Mononuclear cell (primary cell): Measurements from ENCODE around the gene TRIM24. TPM values are rescaled to one million over a fixed set of nuclear protein-coding genes. Genes with fewer than 3 reads are reported as not detected.

Experiments used
- H3K27me3 ChIP-seq: 2 replicates; pipeline ENCODE4 v1.6.0; 2011; ENCODE audit warnings: low read length, control low read depth; ENCODE audit not compliant: insufficient read depth
- H3K4me1 ChIP-seq: 2 replicates; pipeline ENCODE4 v1.5.1; 2011; ENCODE audit warnings: mild to moderate bottlenecking, low read length, control low read depth; ENCODE audit not compliant: insufficient read depth
- H3K4me3 ChIP-seq: 2 replicates; pipeline ENCODE4 v1.5.1; 2011; ENCODE audit warnings: mild to moderate bottlenecking, low read length, moderate library complexity
- H3K9me3 ChIP-seq: 2 replicates; pipeline ENCODE4 v1.5.1; 2011; ENCODE audit warnings: low read depth, mild to moderate bottlenecking, control low read depth, low read length
- total RNA-seq: library from RNA; depleted of rRNA; stranded (reverse); fragments of >200 nt; gene quantifications from one replicate; pipeline ENCODE4 v1.2.3, GENCODE V29; 2012

The TRIM24 gene
- total RNA-seq, 1 donor, result 10.7 TPM

DNA sequence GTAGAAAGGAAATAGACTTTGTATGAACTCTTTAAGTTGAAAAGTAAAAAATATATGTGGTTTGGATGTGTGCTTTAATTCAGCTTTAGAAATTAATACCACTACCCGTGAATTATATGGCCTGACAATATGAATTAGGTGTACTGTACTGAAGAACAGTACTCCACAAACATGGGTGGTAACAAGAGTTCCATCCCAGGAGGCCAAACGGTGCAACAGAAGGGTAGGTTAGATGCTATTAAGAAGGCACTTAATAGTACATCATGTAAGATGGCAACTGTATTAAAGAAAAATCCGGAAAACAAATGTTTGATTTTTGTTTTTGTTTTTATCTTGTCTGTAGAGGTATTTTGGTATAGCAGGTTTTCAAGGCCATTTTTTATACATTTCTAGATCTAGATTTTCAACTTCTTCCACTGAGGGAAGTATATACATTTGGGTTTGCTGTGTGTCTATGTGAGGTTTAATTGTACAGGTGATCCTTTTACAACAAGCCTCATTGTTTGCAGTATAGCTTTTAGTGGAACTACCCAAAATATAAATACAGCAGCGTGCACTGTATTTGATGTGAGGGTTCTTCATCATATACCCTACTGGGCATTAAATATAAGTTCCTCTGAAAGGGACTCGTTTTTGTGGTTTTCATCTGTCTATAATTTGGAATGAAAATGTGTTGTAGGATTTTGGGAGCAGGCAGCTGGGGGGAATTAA lies 125.4 kb downstream of the TRIM24 start:
- no peaks in the 10 kb centered on the region for H3K9me3 ChIP-seq
- H3K4me1 ChIP-seq, result no peaks in the 10 kb centered on the region
- H3K27me3 ChIP-seq, result no peaks in the 10 kb centered on the region
- H3K4me3 ChIP-seq, result no peak overlapping the region

DNA sequence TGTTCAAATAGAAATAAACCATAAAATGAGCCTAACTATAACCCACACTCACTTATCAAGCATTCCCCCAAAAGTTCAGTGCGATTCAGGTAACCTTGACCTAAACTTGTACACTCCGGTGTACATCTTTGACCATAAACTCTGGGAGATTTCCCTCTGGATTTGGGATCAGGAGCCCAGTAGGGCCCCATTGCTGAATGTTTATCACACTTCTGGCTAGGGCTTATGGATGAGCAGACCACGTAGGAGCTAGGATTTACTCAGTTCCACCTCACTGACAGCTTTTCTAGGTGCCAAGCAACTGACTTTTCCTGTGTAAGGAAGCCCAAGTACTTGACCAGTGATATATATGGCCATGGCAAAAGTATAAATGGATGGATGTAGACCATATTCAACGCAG lies 127.4 kb downstream of the TRIM24 start:
- H3K4me3 ChIP-seq, result no peak overlapping the region

DNA sequence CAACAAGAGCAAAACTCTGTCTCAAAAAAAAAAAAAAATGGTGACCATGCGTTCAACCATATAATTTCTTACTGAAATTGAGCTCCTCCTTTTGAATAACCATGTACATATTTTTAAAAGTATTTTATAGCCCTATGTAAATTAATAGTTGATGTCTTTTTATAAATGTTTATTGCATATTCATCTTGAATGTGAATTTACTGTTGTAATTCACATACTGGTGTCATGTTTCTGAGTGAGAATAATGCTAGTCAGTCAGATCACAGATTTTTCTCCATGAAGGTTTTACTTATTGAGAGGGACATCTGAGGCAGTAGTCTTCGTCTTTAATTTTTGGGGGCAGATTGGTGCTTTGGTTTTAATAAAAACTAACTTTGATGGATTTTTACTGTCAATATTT lies 128.9 kb downstream of the TRIM24 start:
- no peaks in the 10 kb centered on the region for H3K27me3 ChIP-seq
- H3K9me3 ChIP-seq, result no peaks in the 10 kb centered on the region
- no peaks in the 10 kb centered on the region for H3K4me1 ChIP-seq
- no peak overlapping the region for H3K4me3 ChIP-seq

More for the DNA sequence above, 127.4 kb downstream of the TRIM24 start:
- Histone ChIP-seq H3K9me3 (no peaks in the 10 kb centered on the region), H3K27me3 (no peaks in the 10 kb centered on the region), H3K4me1 (no peaks in the 10 kb centered on the region)

DNA sequence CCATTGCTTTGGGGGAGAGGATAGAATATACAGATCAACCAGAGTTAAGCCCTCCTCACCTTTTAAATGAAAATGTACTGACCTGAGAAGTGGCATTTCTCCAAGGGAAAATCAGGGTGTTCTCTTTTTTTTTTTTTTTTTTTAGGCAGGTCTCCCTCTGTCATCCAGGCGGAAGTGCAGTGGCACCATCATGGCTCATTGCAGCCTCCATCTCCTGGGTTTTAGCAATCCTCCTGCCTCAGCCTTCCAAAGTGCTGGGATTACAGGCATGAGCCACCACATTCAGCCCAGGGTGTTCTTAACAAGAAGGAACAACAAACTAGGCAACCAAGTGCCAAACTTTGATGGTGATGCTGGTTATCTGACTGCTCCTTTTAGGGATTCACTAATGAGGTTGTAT lies 130.1 kb downstream of the TRIM24 start:
- Histone ChIP-seq H3K27me3 (no peaks in the 10 kb centered on the region), H3K4me3 (no peak overlapping the region), H3K4me1 (no peaks in the 10 kb centered on the region), H3K9me3 (no peaks in the 10 kb centered on the region)

DNA sequence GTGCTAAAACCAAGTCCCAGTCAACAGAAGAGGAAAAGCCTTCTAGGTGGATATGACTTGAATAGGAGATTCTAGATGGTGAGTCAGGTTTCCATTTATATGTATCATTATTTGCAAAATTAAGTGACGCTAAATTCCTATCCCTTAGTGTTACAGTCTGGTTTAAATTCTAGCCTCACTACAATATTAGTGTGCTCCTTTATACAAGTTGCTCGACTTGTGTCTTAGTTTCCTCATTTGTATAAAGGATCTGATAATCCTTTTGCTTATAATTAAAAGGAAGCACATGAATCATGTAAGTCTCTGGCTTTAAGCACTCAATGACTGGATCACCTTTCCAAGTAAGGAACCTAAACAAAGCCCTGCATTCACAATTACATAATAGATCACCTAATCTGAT lies 135.4 kb downstream of the TRIM24 start:
- Histone ChIP-seq H3K4me1 (no peaks in the 10 kb centered on the region), H3K27me3 (no peaks in the 10 kb centered on the region), H3K4me3 (no peak overlapping the region), H3K9me3 (no peaks in the 10 kb centered on the region)

DNA sequence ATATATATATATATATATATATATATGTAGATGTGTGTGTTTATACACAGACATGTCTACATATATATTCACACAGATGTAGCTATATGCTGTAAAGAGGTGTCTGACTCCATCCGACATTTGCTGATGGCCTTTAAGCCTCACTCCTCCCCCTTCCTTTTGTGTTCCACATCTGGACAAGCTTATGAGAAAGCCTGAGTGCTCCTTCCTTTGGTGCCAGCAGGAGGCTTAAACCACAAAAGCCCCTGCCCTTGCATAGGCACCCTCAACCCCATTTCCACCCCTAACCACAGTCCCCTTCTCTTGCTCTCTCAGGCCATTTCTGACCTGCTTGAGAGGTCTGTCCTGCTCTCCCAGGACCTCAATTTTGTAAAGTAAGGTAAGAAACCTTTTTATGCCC lies 142.4 kb downstream of the TRIM24 start:
- Histone ChIP-seq H3K4me3 (no peak overlapping the region), H3K4me1 (no peaks in the 10 kb centered on the region)

DNA sequence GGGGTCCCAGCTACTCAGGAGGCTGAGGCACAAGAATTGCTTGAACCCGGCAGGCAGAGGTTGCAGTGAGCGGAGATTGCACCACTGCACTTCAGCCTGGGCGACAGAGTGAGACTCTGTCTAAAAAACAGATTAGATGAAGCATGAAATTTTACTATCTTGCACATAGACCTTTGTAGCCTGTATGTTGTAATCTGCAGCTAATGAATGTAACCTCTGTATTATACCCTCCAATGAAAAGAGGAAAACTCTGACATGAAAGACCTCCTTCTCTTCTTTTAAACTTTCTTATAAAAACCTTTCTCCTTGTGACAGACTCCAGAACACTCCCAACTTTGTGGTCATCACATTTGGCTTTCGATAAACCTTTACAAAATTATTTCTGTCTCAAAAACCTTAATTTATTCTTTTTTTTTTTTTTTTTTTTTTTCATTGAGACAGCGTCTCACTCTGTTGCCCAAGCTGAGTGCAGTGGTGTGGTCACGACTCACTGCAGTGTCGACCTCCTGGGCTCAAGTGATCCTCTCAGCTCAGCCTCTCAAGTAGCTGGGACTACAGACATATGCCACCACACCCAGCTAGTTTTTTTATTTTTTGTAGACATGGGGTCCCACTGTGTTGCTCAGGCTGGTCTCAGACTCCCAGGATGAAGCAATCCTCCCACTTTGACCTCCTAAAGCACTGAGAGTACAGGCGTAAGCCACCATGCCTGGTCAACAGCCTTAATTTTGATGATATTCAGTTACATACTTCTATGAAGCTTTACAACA lies 143.7 kb downstream of the TRIM24 start:
- Histone ChIP-seq H3K4me3 (no peak overlapping the region), H3K9me3 (no peaks in the 10 kb centered on the region), H3K27me3 (no peaks in the 10 kb centered on the region), H3K4me1 (no peaks in the 10 kb centered on the region)

More for the DNA sequence above, 142.4 kb downstream of the TRIM24 start:
- Histone ChIP-seq H3K9me3 (no peaks in the 10 kb centered on the region), H3K27me3 (no peaks in the 10 kb centered on the region)

DNA sequence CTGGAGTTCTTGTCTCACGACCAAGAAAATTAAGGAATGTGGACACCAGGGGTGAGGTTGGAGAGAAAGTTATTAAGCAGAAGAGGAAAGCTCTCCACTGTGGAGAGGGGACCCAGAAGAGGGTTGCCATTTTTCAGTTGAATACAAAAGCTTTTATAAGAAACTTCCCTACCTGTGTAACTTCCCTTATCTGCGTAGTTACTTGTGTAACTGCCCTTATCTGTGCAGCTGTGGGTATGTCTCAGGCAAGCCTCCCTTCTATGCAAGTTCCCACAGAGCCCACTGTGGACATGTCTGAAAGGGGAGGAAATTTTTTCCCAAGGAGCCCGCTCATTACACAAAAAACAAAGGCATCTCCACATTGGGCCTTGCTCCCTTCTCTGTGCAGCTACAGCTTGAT lies 146.2 kb downstream of the TRIM24 start:
- Histone ChIP-seq H3K9me3 (no peaks in the 10 kb centered on the region), H3K4me1 (no peaks in the 10 kb centered on the region), H3K27me3 (no peaks in the 10 kb centered on the region), H3K4me3 (no peak overlapping the region)

DNA sequence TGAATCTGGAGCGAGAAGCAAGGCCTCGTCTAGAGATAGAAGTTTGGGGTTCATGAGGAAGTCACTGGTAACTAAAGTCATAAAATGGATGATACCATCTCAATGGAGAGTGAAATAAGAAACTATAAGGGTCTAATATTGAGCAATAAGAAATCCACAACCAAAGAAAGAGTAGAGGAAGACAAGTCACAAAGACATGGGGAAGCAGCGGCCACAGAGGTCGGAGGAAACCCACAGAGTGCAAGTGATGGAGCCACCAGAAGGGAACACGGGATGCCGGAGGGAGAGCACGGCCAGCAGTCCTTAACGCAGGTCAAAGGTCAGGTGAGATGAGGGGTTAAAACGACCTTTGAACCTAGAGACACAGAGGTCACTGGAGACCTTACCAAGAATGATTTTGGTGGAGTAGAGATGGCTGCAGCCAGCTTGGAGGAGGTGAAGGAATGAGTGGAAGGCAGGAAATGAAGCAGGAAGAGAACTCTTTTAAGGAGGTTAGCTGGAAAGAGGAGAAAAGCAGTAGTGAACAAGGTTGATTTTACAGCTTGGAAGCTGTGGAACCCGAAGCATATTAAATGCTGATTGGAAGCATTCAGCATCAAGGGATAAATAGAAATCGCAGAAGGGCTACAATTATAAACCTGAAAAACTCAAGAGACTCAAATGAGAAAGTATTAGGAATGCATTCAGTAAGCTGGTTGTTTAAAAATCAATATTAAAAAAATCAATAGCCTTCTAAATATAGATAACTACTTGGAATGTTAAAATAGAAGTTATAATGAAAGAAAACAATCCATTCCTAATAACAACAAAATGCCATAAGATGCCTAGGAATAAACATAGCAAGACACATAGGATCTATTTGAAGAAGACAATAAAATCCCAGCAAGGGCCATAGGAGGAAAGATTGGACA lies 147.4 kb downstream of the TRIM24 start:
- H3K4me3 ChIP-seq, result no peak overlapping the region
- no peaks in the 10 kb centered on the region for H3K27me3 ChIP-seq
- no peaks in the 10 kb centered on the region for H3K4me1 ChIP-seq
- H3K9me3 ChIP-seq, result no peaks in the 10 kb centered on the region

DNA sequence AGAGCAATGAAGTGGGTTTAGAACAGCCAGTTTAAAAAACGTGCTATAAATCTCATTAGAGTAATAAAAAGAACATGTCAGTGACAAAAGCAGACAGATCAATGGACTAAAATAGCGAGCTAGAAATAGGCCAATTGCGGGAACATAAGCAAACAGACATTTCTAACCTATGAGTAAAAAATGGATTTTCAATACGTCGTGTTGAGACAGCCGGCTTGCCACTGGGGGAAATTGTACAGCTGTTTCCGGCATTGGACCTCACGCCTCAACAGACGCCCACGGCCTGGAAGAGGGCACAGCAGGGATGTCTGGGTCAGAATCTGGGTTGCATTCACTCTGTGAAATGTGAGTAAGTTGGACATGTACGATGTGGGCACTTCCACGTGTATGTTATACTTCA lies 148.2 kb downstream of the TRIM24 start:
- no peaks in the 10 kb centered on the region for H3K27me3 ChIP-seq
- no peaks in the 10 kb centered on the region for H3K4me1 ChIP-seq
- no peaks in the 10 kb centered on the region for H3K9me3 ChIP-seq
- H3K4me3 ChIP-seq, result no peak overlapping the region

DNA sequence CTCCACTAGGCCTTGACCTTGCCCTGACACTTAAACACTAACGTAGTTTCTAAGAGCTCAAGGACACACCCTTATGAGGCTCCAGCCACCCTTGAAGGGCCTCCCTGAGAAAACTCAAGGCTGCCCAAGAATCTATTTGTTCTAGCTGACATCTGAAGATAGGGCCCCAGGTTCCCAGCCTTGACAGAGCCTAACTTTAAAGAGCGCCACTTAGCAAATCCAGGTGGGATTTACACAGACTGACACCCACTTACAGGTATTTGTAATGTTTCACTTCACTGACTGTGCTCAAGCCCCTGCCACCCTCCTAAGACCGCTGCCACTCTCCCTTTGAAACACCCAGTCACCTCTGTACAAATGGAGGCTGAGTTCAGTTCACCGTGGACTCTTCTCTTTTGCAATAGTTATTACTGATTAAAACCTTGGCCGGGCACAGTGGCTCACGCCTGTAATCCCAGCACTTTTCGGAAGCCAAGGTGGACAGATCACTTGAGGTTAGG lies 150.7 kb downstream of the TRIM24 start:
- Histone ChIP-seq H3K4me1 (no peaks in the 10 kb centered on the region), H3K27me3 (no peaks in the 10 kb centered on the region), H3K9me3 (no peaks in the 10 kb centered on the region), H3K4me3 (no peak overlapping the region)

DNA sequence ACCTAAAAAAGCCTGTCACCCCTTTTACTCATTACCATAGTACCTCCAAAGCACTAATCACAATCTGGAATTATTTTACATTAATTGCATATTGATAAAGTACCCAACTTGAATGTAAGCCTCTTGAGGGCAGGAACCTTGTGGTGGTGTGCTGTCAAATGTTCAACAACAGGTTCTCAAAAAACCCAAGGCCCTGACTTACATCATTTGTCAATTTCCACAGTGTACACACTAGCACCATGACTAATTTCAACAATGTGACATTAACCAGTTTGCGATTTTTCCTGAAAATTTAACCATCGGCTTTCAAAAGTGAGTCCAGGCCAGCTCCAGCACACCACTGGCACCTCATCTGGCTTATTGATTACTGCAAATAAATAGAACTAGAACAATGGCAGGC lies 153.6 kb downstream of the TRIM24 start:
- Histone ChIP-seq H3K4me3 (no peak overlapping the region), H3K4me1 (no peaks in the 10 kb centered on the region)

DNA sequence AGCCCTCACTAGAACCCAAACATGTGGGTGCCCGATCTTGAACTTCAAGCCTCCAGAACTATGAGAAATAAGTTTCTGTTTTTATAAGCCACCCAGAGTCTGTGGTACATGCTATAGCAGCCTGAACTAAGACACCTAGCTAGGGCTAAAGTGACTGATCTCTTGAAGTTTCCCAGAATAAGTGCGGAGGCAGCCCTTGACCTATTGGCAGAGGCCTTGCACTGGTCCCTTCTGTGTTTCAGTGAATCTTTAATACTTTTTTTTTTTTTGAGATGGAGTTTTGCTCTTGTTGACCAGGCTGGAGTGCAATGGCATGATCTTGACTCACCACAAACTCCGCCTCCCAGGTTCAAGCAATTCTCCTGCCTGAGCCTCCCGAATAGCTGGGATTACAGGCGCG lies 156.0 kb downstream of the TRIM24 start:
- Histone ChIP-seq H3K27me3 (no peaks in the 10 kb centered on the region), H3K9me3 (no peaks in the 10 kb centered on the region), H3K4me3 (no peak overlapping the region), H3K4me1 (no peaks in the 10 kb centered on the region)

More for the DNA sequence above, 153.6 kb downstream of the TRIM24 start:
- Histone ChIP-seq H3K27me3 (no peaks in the 10 kb centered on the region), H3K9me3 (no peaks in the 10 kb centered on the region)

DNA sequence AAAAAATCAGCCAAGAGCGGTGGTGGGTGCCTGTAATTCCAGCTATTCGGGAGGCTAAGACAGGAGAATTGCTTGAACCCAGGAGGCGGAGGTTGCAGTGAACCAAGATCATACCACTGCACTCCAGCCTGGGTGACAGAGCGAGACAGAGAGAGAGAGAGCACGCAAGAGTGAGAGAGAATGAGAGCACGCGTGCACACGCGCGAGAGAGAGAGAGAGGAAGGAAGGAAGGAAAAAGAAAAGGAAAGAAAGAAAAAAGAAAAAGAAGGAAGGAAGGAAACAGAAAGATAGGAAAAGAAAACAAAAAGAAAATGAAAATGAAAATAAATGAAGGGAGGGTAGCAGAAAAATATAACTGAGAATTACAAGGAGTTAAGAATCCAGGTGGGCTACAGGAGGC lies 158.4 kb downstream of the TRIM24 start:
- no peaks in the 10 kb centered on the region for H3K27me3 ChIP-seq
- no peak overlapping the region for H3K4me3 ChIP-seq
- H3K4me1 ChIP-seq, result no peaks in the 10 kb centered on the region
- no peaks in the 10 kb centered on the region for H3K9me3 ChIP-seq

DNA sequence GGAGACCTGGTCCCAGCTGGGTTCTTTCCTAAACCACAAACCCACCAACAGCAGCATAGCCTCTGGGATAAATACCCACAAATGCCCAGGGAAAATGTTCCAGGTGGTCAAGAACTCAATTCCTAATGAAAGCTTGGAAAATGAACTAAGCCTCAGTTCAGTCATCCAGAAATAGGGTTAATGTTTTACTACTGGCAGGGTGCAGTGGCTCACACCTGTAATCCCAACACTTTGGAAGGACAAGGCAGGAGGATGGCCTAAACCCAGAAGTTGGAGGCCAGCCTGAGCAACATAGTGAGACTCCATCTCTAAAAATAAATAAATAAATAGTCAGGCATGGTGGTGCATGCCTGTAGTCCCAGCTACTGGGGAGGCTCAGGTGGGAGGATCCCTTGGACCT lies 158.9 kb downstream of the TRIM24 start:
- Histone ChIP-seq H3K27me3 (no peaks in the 10 kb centered on the region), H3K9me3 (no peaks in the 10 kb centered on the region), H3K4me1 (no peaks in the 10 kb centered on the region), H3K4me3 (no peak overlapping the region)
